Liver (tissue), 9 donors: ENCODE measurements around the gene MTMR2. TPM values are rescaled to one million over a fixed set of nuclear protein-coding genes. Genes with fewer than 3 reads are reported as not detected.

Source experiments
- DNase-seq: peaks from one replicate; pipeline ENCODE4 v3.0.0-alpha.2; 2017; ENCODE audit warnings: low spot score
- H3K27ac ChIP-seq, 2 donors: one replicate each; pipeline ENCODE4 v1.7.0; 2013; ENCODE audit warnings: inconsistent platforms in 2 of 2, low read length in 2 of 2, control low read depth in 1 of 2, low read depth in 1 of 2, mild to moderate bottlenecking in 1 of 2
- H3K27me3 ChIP-seq, 4 donors: one replicate each; pipeline versions ENCODE4 v1.6.1 to v1.7.0; 2013; ENCODE audit warnings: low read length in 3 of 4, inconsistent platforms in 1 of 4, mild to moderate bottlenecking in 1 of 4, moderate library complexity in 1 of 4; ENCODE audit not compliant: control insufficient read depth in 4 of 4, insufficient read depth in 4 of 4
- H3K36me3 ChIP-seq, 4 donors: one replicate each; pipeline versions ENCODE4 v1.6.1 to v1.7.0; 2013; ENCODE audit warnings: low read length in 3 of 4, mild to moderate bottlenecking in 3 of 4, low read depth in 1 of 4, moderate library complexity in 1 of 4; ENCODE audit not compliant: control insufficient read depth in 4 of 4, insufficient read depth in 3 of 4
- H3K4me1 ChIP-seq, 4 donors: one replicate each; pipeline versions ENCODE4 v1.6.1 to v1.7.0; 2013; ENCODE audit warnings: low read length in 3 of 4, mild to moderate bottlenecking in 3 of 4, moderate library complexity in 1 of 4; ENCODE audit not compliant: control insufficient read depth in 4 of 4, insufficient read depth in 4 of 4
- H3K4me3 ChIP-seq, 3 donors: one replicate each; pipeline versions ENCODE4 v1.6.1 to v1.7.0; 2013; ENCODE audit warnings: low read length in 3 of 3, control low read depth in 1 of 3, low read depth in 1 of 3, mild to moderate bottlenecking in 1 of 3
- H3K9ac ChIP-seq, 2 donors: one replicate each; pipeline ENCODE4 v1.7.0; 2013; ENCODE audit warnings: low read length in 2 of 2, mild to moderate bottlenecking in 2 of 2, moderate library complexity in 2 of 2, control low read depth in 1 of 2, low read depth in 1 of 2
- H3K9me3 ChIP-seq, 4 donors: one replicate each; pipeline versions ENCODE4 v1.6.1 to v1.7.0; 2013; ENCODE audit warnings: low read length in 3 of 4; ENCODE audit not compliant: control insufficient read depth in 4 of 4
- ATF3 ChIP-seq: IDR thresholded peaks from 2 replicates; pipeline ENCODE4 v1.6.1; 2016; ENCODE audit warnings: antibody characterized with exemption
- CTCF ChIP-seq: fragments of 150-350 bp; IDR thresholded peaks from 2 replicates; pipeline ENCODE4 v1.5.1; 2017; ENCODE audit warnings: improper control_type of control experiment, low read depth, low read length; ENCODE audit not compliant: missing input control
- EGR1 ChIP-seq, 2 donors: IDR thresholded peaks; 2 replicates each; pipeline ENCODE4 v1.6.1; 2016 to 2018; ENCODE audit warnings: antibody characterized with exemption in 2 of 2, low read depth in 2 of 2
- FOXA1 ChIP-seq: IDR thresholded peaks from 2 replicates; pipeline ENCODE4 v1.6.1; 2016; ENCODE audit warnings: antibody characterized with exemption
- FOXA2 ChIP-seq: IDR thresholded peaks from 2 replicates; pipeline ENCODE4 v1.6.1; 2016; ENCODE audit warnings: antibody characterized with exemption
- GABPA ChIP-seq, 2 donors: IDR thresholded peaks in 1 of 2; conservative IDR thresholded peaks in 1 of 2; 2 replicates each; pipeline ENCODE4 v1.6.1; 2016; ENCODE audit warnings: antibody characterized with exemption in 2 of 2, mild to moderate bottlenecking in 1 of 2, moderate library complexity in 1 of 2
- HNF4A ChIP-seq, 2 donors: conservative IDR thresholded peaks; 2 replicates each; pipeline ENCODE4 v1.6.1; 2016; ENCODE audit warnings: antibody characterized with exemption in 2 of 2, mild to moderate bottlenecking in 2 of 2
- HNF4G ChIP-seq: IDR thresholded peaks from 2 replicates; pipeline ENCODE4 v1.6.1; 2016; ENCODE audit warnings: antibody characterized with exemption
- JUND ChIP-seq, 2 donors: IDR thresholded peaks; 2 replicates each; pipeline ENCODE4 v1.6.1; 2016; ENCODE audit warnings: antibody characterized with exemption in 2 of 2
- MAX ChIP-seq: IDR thresholded peaks from 2 replicates; pipeline ENCODE4 v1.6.1; 2016; ENCODE audit warnings: antibody characterized with exemption
- NR2F2 ChIP-seq: IDR thresholded peaks from 2 replicates; pipeline ENCODE4 v1.6.1; 2016; ENCODE audit warnings: antibody characterized with exemption
- RAD21 ChIP-seq, 2 donors: IDR thresholded peaks; 2 replicates each; pipeline ENCODE4 v1.6.1; 2016; ENCODE audit warnings: antibody characterized with exemption in 2 of 2, mild to moderate bottlenecking in 2 of 2
- REST ChIP-seq: IDR thresholded peaks from 2 replicates; pipeline ENCODE4 v1.6.1; 2016; ENCODE audit warnings: antibody characterized with exemption, mild to moderate bottlenecking
- RXRA ChIP-seq, 2 donors: IDR thresholded peaks; 2 replicates each; pipeline ENCODE4 v1.6.1; 2017 to 2018; ENCODE audit warnings: antibody characterized with exemption in 2 of 2, mild to moderate bottlenecking in 1 of 2
- SP1 ChIP-seq: IDR thresholded peaks from 2 replicates; pipeline ENCODE4 v1.6.1; 2018; ENCODE audit warnings: antibody characterized with exemption, mild to moderate bottlenecking
- TAF1 ChIP-seq: conservative IDR thresholded peaks from 2 replicates; pipeline ENCODE4 v1.6.1; 2016; ENCODE audit warnings: antibody characterized with exemption, mild to moderate bottlenecking
- YY1 ChIP-seq: IDR thresholded peaks from 2 replicates; pipeline ENCODE4 v1.6.1; 2016; ENCODE audit warnings: antibody characterized with exemption, mild to moderate bottlenecking
- ZBTB33 ChIP-seq: IDR thresholded peaks from 2 replicates; pipeline ENCODE4 v1.6.1; 2016; ENCODE audit warnings: antibody characterized with exemption
- WGBS: extraction: QIAGEN DNeasy Blood & Tissue Kit; methylation state at CpG from one replicate; pipeline ENCODE4 v1.1.7; 2013; 5-methylcytosine and 5-hydroxymethylcytosine counted together
- polyA plus RNA-seq, 2 donors: library from polyadenylated mRNA; stranded (reverse) in 1 of 2; unstranded in 1 of 2; fragments of 200-250 nt in 1 of 2; fragments of >200 nt in 1 of 2; fragmentation: Nextera tagmentation in 1 of 2; extraction: Ambion mirVana in 1 of 2; gene quantifications; one replicate each; pipeline versions ENCODE4 v1.2.1 to v1.2.3, GENCODE V29; 2013 to 2015
- total RNA-seq, 2 donors: library from RNA; depleted of rRNA; stranded (reverse); fragments of >200 nt; gene quantifications; one replicate each; pipeline ENCODE4 v1.2.3, GENCODE V29; 2014
- donor health status: healthy.
- donor health status: healthy.
- donor health status: healthy.
- donor health status: healthy.
- donor health status: healthy.

MTMR2 gene
- total and polyA plus RNA-seq, 4 donors: 2.0 to 9.5 (median 3.1) TPM

- no peak for TF ChIP-seq MAX
- no peak for TF ChIP-seq RAD21 (IDR thresholded peaks at IDR 0.05)
- TF ChIP-seq HNF4G: no peak
- no peak for TF ChIP-seq FOXA1
- no peak for TF ChIP-seq ZBTB33
Observed at GRCh38 chr11:95944623-95945022, 20.7 kb upstream of the MTMR2 start (continued).

GRCh38 chr11:95943546-95943945 is 19.6 kb upstream of the MTMR2 start:
- Histone ChIP-seq H3K36me3 (no peaks in the 10 kb centered on the region), H3K27ac (no peak overlapping the region), H3K4me3 (no peak overlapping the region), H3K27me3 (no peaks in the 10 kb centered on the region), H3K9ac (no peak overlapping the region), H3K4me1 (no peaks in the 10 kb centered on the region), H3K9me3 (peaks cover 0 to 8% (median under 1%) of the 10 kb centered on the region in 4 donors)
- WGBS: 89% methylated on average over 1 of the region's 1 CpG
- TF ChIP-seq GABPA (IDR thresholded peaks at IDR 0.05 in 1 of 2, conservative IDR thresholded peaks at IDR 0.05 in 1 of 2) (no peak), YY1 (no peak), EGR1 (IDR thresholded peaks at IDR 0.05; ENCODE audit: low read depth in 2 of 2) (no peak), ATF3 (no peak), REST (no peak), RAD21 (IDR thresholded peaks at IDR 0.05) (no peak), RXRA (IDR thresholded peaks at IDR 0.05) (no peak), TAF1 (no peak), HNF4G (no peak), JUND (IDR thresholded peaks at IDR 0.05) (no peak), ZBTB33 (no peak), NR2F2 (no peak), FOXA2 (no peak), FOXA1 (no peak), CTCF (no peak), SP1 (no peak), HNF4A (conservative IDR thresholded peaks at IDR 0.05) (no peak), MAX (no peak)
- no peak for DNase-seq
